Erythroblast (primary cell): ENCODE measurements around the gene SYNPO.

Source experiments
- DNase-seq, 2 experiments: peaks; one replicate each; lab custom pipeline; 2025; lab: John Stamatoyannopoulos, UW
- GATA1 ChIP-seq: IDR thresholded peaks from 2 replicates; pipeline ENCODE4 v1.6.1; 2011; ENCODE audit warnings: low read depth, mild to moderate bottlenecking, control low read depth, low read length, moderate library complexity
- POLR2A ChIP-seq: IDR thresholded peaks from 2 replicates; pipeline ENCODE4 v1.6.1; 2011; ENCODE audit warnings: mild to moderate bottlenecking, low read length

The SYNPO gene

DNA sequence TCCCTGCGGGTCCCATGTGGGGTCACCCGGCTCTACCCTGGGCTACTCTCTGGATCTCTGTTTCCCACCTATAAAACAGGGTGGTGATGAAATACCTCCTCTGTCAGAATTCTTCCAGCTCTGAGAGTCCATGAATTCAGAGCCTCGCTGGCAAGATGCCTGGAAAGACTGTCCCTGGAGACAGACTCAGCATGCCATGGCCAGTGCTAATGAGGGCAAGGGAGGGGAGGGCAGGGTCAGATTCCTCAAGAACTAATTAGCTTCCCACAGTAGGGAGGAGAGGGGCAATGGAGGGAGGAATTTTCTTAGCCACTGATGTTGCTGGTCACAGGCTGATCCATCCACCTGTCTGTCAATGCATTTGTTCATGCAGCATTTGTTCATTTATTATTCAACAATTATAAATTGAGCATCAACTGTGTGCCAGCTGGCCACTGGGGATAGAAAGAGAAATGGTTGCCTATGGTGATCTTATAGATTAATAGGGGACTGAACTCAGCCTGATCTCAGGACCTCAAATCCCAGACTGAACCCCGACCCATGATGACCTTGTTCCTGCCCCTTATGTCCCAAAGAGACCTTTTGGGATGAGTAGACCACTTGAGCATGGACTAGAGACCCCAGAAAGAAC lies 4.7 kb downstream of the SYNPO start:
- no peak for TF ChIP-seq GATA1
- no peak for TF ChIP-seq POLR2A
- DNase-seq = no peak

DNA sequence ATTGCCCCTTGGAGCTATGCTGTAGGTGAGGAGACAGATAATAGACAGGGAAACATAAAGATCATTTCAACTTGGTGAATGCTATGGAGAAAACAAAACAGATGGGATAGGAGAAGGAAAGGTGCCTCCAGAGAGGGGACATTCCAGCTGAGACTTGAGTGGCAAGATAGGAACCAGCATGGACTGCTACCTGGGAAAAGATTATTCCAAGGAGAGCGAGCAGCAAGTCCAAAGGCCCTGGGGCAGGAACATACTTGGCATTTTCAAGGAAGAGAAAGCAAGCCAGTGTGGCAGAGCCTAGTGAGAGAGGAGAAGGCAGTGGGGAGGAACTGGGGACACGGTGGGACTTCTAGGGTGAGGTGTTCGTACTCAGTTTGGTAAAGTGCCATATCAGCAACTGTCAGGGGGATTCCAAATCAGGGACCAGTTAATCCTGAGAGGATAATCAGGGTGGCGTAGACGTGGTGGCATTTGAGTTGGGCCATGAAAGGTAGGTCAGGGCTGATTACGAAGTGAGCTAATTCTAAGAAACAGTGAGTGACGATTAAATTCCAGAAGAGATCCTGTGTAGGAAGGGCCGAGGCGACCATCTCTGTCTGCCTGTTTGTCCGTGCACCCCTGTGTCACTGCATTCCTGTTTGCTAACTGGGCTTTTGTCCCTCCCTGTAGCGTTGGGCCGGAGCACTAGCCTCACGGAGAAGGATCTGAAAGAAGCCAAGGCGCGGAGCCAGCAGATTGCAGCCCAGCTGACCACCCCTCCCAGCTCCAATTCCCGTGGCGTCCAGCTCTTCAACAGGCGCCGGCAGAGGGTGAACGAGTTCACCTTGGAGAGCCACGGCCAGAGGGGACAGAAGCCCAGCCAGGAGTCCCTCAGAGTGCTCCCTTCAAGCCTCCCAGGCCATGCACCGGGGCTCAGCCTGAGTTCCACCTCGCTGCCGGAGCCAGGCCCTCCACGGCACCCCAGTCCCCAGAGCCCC lies 7.1 kb downstream of the SYNPO start:
- TF ChIP-seq POLR2A (no peak), GATA1 (no peak)

DNA sequence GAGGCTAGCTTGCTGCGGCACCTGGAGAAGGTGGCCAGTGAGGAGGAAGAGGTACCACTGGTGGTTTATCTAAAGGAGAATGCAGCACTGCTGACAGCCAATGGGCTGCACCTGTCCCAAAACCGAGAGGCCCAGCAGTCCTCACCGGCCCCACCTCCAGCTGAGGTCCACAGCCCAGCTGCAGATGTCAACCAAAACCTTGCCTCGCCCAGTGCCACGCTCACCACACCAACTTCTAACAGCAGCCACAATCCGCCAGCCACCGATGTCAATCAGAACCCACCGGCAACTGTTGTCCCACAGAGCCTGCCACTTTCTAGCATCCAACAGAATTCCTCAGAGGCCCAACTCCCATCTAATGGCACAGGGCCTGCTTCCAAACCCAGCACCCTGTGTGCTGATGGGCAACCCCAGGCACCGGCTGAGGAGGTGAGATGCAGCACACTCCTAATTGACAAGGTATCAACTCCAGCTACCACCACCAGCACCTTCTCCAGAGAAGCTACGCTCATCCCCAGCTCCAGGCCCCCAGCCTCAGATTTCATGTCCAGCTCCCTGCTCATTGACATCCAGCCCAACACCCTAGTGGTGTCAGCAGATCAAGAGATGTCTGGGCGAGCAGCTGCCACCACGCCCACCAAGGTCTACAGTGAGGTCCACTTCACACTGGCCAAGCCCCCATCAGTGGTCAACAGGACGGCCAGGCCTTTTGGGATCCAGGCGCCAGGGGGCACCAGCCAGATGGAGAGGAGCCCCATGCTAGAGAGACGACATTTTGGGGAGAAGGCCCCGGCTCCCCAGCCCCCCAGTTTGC lies 8.0 kb downstream of the SYNPO start:
- TF ChIP-seq GATA1 = no peak
- TF ChIP-seq POLR2A = no peak
- no peak for DNase-seq

More for the DNA sequence above, 7.1 kb downstream of the SYNPO start:
- DNase-seq = no peak

GRCh38 chr5:150649108-150650020 lies 8.9 kb downstream of the SYNPO start:
- no peak for DNase-seq
- no peak for TF ChIP-seq GATA1
- no peak for TF ChIP-seq POLR2A

DNA sequence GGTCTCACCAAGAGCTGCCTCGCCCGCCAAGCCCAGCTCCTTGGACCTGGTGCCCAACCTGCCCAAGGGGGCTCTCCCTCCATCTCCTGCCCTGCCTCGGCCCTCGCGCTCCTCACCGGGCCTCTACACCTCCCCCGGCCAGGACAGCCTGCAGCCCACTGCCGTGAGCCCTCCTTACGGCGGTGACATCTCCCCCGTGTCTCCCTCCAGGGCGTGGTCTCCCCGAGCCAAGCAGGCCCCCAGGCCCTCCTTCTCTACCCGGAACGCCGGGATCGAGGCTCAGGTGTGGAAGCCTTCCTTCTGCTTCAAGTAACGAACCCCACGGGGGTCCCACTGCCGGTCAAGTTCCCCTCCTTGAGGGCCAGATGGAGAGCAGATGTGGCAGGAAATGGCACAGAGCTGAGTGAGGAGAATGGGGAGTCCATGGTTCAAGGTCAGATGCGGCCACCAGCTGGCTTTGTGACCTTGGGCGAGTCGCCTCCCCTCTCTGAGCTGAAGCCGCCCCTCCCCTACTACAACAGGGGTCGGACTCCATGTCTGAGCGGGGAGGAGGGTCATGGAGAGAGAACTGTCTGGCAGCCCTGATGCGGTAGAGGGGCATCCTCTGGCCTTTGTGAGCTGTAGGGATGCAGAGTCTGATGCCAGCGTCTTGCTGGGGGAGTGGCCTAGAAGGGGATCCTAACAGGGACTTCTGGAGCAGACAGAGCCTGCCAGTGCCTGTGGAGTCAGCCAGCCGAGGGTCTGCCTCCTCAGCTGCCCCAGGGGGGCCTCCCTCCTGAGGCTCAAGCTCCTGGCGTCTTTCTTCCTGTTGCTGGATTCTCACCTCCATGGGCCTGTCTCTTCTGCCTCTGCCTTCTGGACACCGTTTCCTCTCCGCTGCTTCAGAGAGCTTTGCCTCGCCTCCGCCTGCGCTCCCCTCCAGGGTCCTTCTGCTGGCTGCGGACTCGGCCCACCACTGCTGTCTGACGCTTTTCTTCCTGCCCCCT lies 9.9 kb downstream of the SYNPO start:
- no peak for DNase-seq
- TF ChIP-seq POLR2A (no peak), GATA1 (no peak)

GRCh38 chr5:150651382-150651781 lies 10.9 kb downstream of the SYNPO start:
- TF ChIP-seq GATA1 = no peak
- TF ChIP-seq POLR2A = no peak
- DNase-seq = no peak

DNA sequence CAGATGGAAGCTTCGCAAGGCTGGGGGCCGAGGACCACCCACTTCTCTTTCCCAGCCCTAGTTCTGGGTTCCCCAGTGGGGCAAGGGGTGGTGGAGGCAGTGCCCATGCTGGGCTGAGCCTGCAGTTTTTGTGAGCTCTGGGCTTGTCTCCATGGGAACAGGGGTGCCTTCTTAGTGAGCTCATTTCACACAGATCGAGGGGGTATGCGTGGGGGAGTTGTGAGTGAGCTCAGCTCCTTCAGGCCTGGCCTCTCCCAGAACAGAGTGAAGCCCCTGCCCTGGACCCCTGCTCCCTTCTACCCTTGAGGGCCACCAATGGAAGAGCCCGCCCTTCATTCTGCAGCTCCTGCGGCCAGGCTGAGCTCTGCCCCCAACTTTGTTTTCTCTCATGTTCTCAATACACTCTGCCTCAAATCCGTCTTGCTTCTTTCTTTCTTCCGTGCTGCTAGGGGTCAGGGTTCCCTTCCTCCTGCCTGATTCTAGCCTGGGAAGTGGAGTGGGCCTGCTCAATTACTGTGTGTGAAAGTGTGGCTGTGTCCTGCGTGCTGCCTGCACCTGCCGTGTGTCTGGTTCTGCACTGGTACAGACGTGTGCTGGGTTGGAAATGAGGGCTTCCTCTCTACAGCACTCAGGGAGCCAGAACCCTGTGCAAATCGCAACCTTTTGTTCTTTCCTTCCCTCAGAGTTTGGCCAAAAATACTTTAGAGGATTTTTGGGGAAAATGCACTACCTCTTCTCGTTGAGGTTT lies 11.6 kb downstream of the SYNPO start:
- no peak for DNase-seq
- no peak for TF ChIP-seq GATA1
- no peak for TF ChIP-seq POLR2A

- TF ChIP-seq GATA1 (no peak), POLR2A (no peak)
- no peak for DNase-seq
Measured at GRCh38 chr5:150653145-150653761, 12.8 kb downstream of the SYNPO start.

GRCh38 chr5:150653762-150654556 lies 13.5 kb downstream of the SYNPO start:
- TF ChIP-seq POLR2A (no peak), GATA1 (no peak)
- DNase-seq = no peak

DNA sequence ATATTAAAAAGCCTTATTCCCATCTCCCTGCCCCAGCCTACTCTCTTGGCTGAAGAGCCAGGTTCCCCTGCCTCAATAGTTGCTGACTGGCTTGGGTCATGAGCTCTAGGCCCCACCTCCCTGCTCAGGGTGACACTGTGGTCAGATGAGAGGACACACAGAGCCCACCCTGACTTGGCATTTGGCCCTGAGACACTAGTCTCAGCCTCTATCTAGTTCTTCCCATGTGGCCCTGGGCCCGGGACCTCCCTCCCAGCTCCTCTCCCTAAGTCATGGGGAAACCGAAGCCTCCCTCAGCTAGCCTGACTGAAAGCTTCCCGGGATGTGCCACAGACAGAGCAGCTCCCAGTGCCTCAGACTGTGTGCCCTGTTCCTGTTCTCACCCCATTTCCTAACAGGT lies 14.8 kb downstream of the SYNPO start:
- DNase-seq = no peak
- TF ChIP-seq POLR2A (no peak), GATA1 (no peak)
